ENCODE measurements around the gene NOC2L. TPM values are rescaled to one million over a fixed set of nuclear protein-coding genes. Genes with fewer than 3 reads are reported as not detected.
"Not testable (repeated sequence)": the region's sequence is repeated elsewhere in the genome, so short reads cannot be mapped to it uniquely, and the experiment has no call there.

The NOC2L gene
- total RNA-seq, 2 experiments from 2014 or later, result 58.2 to 58.4 TPM

DNA sequence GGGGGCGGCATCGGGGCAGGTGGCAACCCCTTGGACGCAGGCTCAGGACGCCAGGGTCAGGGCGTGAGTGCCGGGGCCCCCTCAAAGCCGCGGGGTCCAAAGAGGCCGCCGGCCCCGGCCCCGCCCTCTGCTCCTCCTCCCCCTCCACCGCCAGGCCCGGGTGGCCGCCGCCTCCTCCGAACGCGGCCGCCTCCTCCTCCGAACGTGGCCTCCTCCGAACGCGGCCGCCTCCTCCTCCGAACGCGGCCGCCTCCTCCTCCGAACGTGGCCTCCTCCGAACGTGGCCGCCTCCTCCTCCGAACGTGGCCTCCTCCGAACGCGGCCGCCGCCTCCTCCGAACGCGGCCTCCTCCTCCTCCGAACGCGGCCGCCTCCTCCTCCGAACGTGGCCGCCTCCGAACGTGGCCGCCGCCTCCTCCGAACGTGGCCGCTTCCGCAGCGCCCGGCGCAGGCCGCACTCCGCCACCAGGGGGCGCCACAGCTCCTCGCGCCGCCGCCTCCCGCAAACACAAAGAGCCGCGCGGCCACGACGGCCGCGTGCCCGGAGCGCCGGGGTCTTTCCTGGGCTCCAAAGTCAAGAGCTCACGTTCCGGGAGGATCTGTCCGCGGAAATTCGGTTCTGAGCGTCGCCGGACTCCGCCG is 54.6 kb downstream of the NOC2L start:
- peak; percentile 89 for DNase-seq
- Mint-ChIP-seq H3K27me3 (peaks cover 37% of the 10 kb centered on the region), H3K36me3 (ENCODE audit: low read depth) (no peaks in the 10 kb centered on the region), H3K9me3 (no peaks in the 10 kb centered on the region), H3K4me3 (peak overlapping the region; percentile 36), H3K4me1 (peaks cover 8% of the 10 kb centered on the region), H3K27ac (no peak overlapping the region)
- ChIA-PET CTCF (interaction anchor here (0.6 to 1.0 kb wide), 4 partner anchors 10 to 115 kb away, joined by 3 to 4 read pairs (median 4); no protein-coding TSS in a partner anchor), POLR2A (interaction anchor here (1.1 to 1.5 kb wide), 2 partner anchors 13 to 54 kb away, joined by 3 to 5 read pairs; partner anchors contain the start of gene NOC2L)

DNA sequence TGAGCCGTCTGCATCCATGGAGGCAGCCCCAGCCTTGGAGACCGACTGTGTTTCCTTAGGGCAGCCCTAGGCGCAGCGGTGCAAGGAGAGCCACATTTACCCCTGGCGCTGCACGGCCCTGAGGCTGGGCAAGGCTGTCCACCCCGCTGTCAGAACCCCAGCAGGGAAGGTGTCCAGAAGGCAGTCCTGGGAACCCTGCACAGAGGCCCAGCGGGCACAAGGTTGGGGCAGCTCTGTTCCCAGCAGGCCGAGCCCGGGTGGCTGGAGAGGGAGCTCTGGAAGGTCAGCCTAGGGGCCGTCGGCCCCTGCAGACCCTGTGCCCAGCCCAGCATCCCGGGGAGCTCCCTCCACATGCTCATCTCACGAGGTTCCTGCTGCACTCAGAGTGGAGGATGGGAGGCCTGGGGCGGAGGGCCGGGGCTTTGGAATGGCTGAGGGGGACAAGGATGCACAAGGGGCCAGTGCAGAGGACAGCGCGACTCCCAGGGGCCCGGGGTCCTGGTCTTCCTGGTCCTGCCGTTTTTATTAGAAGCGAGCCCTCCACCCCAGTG is 55.3 kb downstream of the NOC2L start:
- ChIA-PET CTCF (no interaction called here), POLR2A (interaction anchor here (1.1 kb wide), 1 partner anchor 55 kb away, joined by 3 read pairs; the partner anchor contains the start of gene NOC2L)
- H3K9me3 Mint-ChIP-seq, result no peaks in the 10 kb centered on the region
- H3K27ac Mint-ChIP-seq, result no peak overlapping the region
- H3K36me3 Mint-ChIP-seq (ENCODE audit: low read depth), result no peaks in the 10 kb centered on the region
- H3K27me3 Mint-ChIP-seq, result peaks cover 39% of the 10 kb centered on the region
- DNase-seq, result peak; percentile 17
- H3K4me3 Mint-ChIP-seq, result peak overlapping the region; percentile 35
- H3K4me1 Mint-ChIP-seq, result peaks cover 8% of the 10 kb centered on the region

DNA sequence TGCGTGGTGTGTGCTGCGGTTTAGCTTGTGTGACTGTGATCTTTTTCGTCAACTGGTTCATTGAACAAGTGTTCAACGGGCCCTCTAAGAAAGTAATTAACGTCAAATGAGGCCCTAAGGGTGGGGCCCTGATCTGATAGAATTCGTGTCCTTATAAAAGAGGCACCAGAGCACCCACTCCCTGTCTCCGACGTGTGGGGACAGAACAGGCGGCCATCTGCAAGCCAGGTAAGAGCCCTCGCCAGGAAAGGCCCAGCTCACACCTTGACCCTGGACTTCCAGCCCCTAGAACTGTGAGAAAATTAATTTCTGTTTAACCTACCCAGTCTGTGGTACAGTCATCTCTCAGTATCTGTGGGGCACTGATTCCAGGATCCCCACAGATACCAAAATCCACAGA is 55.8 kb downstream of the NOC2L start:
- peaks cover 13% of the 10 kb centered on the region for H3K4me1 Mint-ChIP-seq
- H3K36me3 Mint-ChIP-seq (ENCODE audit: low read depth), result no peaks in the 10 kb centered on the region
- peaks cover 4% of the 10 kb centered on the region for H3K9me3 Mint-ChIP-seq
- peaks cover 44% of the 10 kb centered on the region for H3K27me3 Mint-ChIP-seq
- H3K4me3 Mint-ChIP-seq, result peak overlapping the region; percentile 35
- ChIA-PET POLR2A (interaction anchor here (1.1 kb wide), 1 partner anchor 55 kb away, joined by 3 read pairs; the partner anchor contains the start of gene NOC2L), CTCF (no interaction called here)
- peak; percentile 8 for DNase-seq
- H3K27ac Mint-ChIP-seq, result no peak overlapping the region

DNA sequence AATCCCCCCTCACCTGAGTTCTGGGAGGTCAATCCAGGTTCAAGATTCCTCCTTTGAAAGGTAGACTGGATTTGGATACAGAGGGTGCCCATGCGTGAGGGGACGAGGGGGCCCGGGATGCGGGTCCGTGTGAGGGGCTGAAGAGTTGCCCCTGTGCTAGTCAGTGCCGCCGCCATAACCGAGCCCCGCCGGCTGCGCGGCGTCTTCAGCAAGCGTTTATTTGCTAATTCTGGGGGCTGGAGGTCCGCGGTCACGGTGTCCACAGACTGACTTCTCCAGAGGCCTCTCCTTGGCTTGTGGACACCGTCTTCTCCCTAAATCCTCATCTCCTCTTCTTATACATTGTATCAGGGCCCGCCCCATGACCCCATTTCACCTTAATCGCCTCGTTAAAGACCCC is 56.3 kb downstream of the NOC2L start:
- H3K36me3 Mint-ChIP-seq (ENCODE audit: low read depth), result peaks cover 4% of the 10 kb centered on the region
- no peak overlapping the region for H3K27ac Mint-ChIP-seq
- H3K9me3 Mint-ChIP-seq, result peaks cover 9% of the 10 kb centered on the region
- H3K27me3 Mint-ChIP-seq, result peaks cover 44% of the 10 kb centered on the region
- ChIA-PET POLR2A (no interaction called here), CTCF (no interaction called here)
- no peak overlapping the region for H3K4me3 Mint-ChIP-seq
- H3K4me1 Mint-ChIP-seq, result peaks cover 18% of the 10 kb centered on the region
- no peak for DNase-seq

DNA sequence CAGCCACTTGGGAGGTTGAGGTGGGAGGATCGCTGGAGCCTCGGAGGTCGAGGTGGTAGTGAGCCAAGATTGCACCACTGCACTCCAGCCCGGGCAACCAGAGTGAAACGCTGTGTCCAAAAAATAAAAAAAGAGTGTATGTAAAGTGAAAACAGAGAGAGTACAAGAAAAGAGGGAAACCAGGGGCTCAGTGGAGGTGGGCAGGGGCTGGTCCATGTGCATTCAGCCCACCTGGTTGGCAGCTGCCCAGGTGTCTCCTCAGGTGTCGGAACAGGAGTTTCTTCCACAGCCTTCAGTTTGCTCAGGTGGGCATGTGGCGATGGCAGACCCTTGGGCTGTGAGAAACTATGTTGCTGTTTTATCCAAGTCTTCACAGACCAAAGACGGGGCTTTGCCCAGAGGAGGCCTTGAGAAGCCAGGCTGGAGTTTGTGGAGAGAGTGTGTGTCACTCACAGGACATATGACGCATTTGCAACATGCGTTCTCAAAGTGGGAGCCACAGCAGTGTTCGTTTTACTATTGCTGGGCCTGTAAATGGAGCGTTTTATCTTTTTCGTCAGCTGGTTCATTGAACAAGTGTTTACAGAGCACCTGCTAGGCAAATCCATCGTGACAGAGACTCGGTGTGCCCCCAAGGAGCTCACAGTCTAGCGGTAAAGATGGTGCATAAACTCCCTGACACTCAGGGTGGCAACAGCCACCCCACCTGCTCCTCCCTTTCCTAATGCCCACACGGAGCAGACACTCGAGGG is 57.8 kb downstream of the NOC2L start:
- POLR2A ChIA-PET, result no interaction called here
- H3K36me3 Mint-ChIP-seq (ENCODE audit: low read depth), result peaks cover 12% of the 10 kb centered on the region
- H3K27me3 Mint-ChIP-seq, result peaks cover 46% of the 10 kb centered on the region
- peaks cover 18% of the 10 kb centered on the region for H3K4me1 Mint-ChIP-seq
- peaks cover 13% of the 10 kb centered on the region for H3K9me3 Mint-ChIP-seq
- DNase-seq, result peak; percentile 11
- no peak overlapping the region for H3K4me3 Mint-ChIP-seq
- CTCF ChIA-PET, result no interaction called here
- H3K27ac Mint-ChIP-seq, result no peak overlapping the region

DNA sequence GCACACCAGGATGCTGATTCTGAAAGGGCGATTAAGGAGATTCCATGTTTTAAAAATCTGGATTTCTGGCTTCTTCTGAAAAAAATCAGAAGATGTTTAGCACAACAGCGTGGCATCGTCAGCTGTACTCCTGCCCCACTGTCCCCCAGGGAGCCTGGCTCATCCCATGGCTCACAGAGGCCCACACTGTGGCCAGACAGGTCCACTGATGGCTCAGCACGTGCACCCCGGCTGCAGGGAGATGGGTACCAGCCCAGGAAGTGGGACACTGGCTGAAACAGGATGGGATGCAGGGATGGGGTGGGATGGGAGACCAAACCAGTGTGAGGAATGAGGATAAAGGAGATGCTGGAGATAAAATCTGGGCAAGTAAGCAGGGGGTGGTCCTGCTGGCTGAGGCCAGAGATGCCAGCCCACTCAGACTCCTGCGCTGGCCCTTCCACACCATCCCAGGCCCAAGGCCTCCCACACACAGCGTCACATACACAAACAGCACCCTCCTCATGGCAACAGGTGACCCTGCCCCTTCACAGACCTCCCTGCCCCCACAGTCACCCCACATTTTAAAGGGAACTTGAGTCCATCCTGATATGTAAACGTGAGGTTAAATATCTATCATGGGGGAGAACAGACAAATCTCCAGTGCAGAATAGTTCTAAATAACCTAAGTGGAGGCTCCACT is 59.3 kb downstream of the NOC2L start:
- peaks cover 12% of the 10 kb centered on the region for H3K36me3 Mint-ChIP-seq (ENCODE audit: low read depth)
- H3K27ac Mint-ChIP-seq, result no peak overlapping the region
- H3K4me3 Mint-ChIP-seq, result no peak overlapping the region
- peaks cover 44% of the 10 kb centered on the region for H3K27me3 Mint-ChIP-seq
- peaks cover 13% of the 10 kb centered on the region for H3K9me3 Mint-ChIP-seq
- ChIA-PET POLR2A (no interaction called here), CTCF (no interaction called here)
- peak; percentile 14 for DNase-seq
- H3K4me1 Mint-ChIP-seq, result peaks cover 13% of the 10 kb centered on the region

DNA sequence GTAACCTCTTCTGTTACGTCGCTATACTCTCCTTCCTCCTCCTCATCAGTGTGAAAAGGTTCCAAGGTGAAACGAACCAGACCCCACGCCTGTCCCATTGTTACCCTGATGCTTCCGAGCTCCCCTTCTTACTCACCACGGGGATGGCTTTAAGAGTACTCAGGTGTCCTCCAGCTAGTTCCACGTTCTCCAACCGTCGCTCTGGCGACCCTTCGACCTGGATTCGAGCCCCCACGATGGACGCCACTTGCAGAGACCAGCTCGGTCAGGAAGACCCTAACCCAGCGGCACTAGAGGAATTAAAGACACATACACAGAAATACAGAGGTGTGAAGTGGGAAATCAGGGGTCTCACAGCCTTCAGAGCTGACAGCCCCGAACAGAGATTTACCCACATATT is 61.1 kb downstream of the NOC2L start:
- H3K4me3 Mint-ChIP-seq, result not testable (repeated sequence)

DNA sequence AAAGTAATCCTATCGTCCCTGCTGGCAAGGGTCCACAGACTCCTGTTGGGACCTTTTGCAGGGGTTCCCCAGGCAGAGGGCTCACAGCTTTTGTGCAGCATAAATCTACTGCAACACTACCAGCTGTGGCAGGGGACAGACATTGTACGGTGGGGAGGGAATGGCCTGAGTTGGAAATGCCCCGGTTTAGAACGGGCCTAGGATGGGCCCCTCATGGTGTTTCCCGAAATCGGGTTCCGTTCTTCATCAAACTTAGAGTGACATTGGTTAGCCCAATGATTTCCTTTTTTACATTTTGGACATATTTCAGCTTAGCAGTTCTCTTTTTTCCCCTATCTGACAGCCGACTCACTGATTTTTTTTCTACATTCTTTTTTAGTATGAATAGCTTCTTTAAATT is 61.8 kb downstream of the NOC2L start:
- H3K27me3 Mint-ChIP-seq, result peaks cover 52% of the 10 kb centered on the region
- ChIA-PET POLR2A (no interaction called here), CTCF (no interaction called here)
- no peak overlapping the region for H3K4me3 Mint-ChIP-seq
- peaks cover 10% of the 10 kb centered on the region for H3K4me1 Mint-ChIP-seq
- H3K36me3 Mint-ChIP-seq (ENCODE audit: low read depth), result peaks cover 12% of the 10 kb centered on the region
- H3K27ac Mint-ChIP-seq, result no peak overlapping the region
- DNase-seq, result no peak
- H3K9me3 Mint-ChIP-seq, result peaks cover 13% of the 10 kb centered on the region

More for the DNA sequence above, 61.1 kb downstream of the NOC2L start:
- Mint-ChIP-seq H3K9me3 (peaks cover 13% of the 10 kb centered on the region), H3K27me3 (peaks cover 52% of the 10 kb centered on the region), H3K36me3 (ENCODE audit: low read depth) (peaks cover 12% of the 10 kb centered on the region)
- CTCF ChIA-PET, H3K4me1 Mint-ChIP-seq, DNase-seq, H3K27ac Mint-ChIP-seq, POLR2A ChIA-PET: not testable (repeated sequence)

Other genes starting within 250 kb of the NOC2L start
- gene SAMD11, start 35.3 kb downstream of the NOC2L start, total RNA-seq, result not detected
- 10 to 100 TPM; 28.6 to 31.7 TPM for gene KLHL17, start 1.3 kb upstream of the NOC2L start, total RNA-seq
- gene PLEKHN1, start 7.2 kb upstream of the NOC2L start, total RNA-seq, result 1 to 10 TPM; 7.6 to 8.2 TPM
- not detected for gene PERM1, start 22.8 kb upstream of the NOC2L start, total RNA-seq
- gene HES4, start 40.8 kb upstream of the NOC2L start, total RNA-seq, result under 1 TPM in 1 of 2 experiments, not detected in 1; 0.23 TPM
- gene ISG15, start 54.2 kb upstream of the NOC2L start, total RNA-seq, result 100 to 1,000 TPM; 593 to 623 TPM
- 10 to 100 TPM; 18.3 to 22.8 TPM for gene AGRN, start 60.9 kb upstream of the NOC2L start, total RNA-seq
- gene RNF223, start 115.0 kb upstream of the NOC2L start, total RNA-seq, result not detected
- 10 to 100 TPM; 18.6 to 19.9 TPM for gene C1orf159, start 156.8 kb upstream of the NOC2L start, total RNA-seq
- not detected for gene TTLL10, start 214.6 kb upstream of the NOC2L start, total RNA-seq
- 100 to 1,000 TPM; 115 to 116 TPM for gene TNFRSF18, start 247.3 kb upstream of the NOC2L start, total RNA-seq

Data from activated CD4-positive, alpha-beta memory T cell treated with anti-CD3 and anti-CD28 coated beads, Interleukin-2, amount 10 ng/mL, durations not matched to agents 7 days and 5 days (primary cell).